Kidney capillary endothelial cell (primary cell): ENCODE measurements around the gene TPCN1.

Source experiments
- DNase-seq: peaks from one replicate; pipeline ENCODE4 v3.0.0-alpha.2; 2018; ENCODE audit warnings: low spot score

Gene TPCN1

DNA sequence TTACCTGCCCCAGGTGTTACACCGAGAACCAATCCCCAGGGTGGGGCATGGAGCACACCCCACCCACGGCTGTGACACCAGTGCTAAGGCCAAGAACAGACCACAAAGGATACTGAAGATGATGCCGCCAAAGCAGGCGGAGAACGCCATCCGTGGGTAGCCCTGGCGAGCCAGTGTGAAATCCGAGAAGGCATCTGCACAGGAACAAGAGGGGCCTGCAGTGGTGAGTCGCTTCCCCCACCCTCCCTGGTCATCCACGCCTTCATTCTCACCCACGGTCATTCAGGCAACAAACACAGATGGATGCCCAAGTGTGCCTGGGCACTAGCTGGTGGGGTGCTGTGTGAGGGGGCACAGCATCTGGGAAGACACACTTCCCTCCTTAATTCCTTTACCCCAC is 85.1 kb downstream of the TPCN1 start:
- no peak for DNase-seq

DNA sequence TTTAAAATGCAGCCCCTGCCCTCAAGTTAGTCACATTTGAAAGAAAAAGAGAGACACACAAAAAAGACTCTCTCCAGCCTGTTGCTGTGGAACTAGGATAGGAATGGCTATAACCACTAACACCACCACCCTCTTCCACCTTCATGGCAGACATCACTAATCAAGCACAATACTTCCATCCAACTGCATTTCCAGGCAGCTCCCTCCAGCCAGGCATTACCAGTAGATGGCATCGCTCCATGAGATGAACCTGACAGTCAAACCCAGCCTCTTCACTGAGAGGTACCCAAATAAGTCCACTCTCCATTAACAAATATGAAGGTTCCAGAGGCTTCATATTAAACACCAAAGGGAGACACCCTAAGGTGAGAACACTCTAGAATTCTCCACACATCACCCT is 89.2 kb downstream of the TPCN1 start:
- no peak for DNase-seq

DNA sequence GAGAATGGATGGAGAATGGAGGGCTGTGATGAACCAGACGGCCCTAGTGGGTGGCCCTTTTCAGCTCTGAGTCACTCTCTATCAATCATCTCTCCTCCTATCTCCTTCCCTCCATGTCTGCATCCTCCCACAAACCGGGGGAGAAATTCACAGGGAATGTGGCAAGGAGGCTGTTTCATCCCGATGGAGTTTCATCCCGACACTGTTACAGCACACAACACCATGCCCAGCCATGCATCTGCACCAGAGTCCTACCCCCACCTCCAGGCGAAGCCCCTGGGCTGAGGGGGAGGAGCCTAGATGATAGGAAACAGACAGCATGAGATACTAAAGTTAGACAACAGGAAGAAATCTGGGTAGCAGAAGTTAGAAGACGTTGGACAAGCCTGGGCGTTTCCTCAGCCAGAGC is 92.9 kb downstream of the TPCN1 start:
- no peak for DNase-seq

DNA sequence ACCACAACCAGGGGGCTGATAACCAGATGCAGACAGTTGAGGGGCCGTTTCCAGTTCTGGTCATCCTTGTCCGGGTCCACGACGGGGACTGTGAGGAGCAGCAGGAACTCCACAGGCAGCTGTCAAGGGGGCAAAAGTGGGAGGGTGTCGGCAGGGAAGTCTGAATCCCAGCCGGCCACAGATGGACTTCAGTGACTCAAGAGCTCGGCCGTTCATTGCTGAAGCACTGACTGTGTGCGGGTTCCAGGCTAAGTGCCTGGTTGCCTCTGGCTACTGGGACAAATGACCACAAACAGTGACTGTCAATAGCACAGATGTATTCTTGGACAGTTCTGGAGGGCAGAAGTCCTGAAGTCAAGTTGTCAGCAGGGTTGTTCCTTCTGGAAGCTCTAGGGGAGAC is 94.1 kb downstream of the TPCN1 start:
- DNase-seq = no peak

DNA sequence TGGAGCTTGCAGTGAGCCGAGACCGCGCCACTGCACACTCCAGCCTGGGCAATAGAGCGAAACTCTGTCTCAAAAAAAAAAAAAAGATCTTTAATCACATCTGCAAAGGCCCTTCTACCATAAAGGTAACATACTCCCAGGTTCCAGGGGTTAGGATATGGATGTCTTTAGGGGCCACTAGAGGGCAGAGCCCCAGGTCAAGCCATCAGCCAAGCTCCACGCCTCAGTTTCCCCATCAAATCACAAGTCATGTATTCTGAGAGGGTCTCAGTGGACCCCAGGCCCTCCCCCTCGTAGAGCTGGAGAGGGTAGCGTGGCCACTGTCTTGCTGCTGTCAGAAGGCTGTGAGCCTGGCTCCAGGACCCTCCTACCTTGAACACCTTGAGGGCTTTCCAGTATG is 94.9 kb downstream of the TPCN1 start:
- DNase-seq = no peak

DNA sequence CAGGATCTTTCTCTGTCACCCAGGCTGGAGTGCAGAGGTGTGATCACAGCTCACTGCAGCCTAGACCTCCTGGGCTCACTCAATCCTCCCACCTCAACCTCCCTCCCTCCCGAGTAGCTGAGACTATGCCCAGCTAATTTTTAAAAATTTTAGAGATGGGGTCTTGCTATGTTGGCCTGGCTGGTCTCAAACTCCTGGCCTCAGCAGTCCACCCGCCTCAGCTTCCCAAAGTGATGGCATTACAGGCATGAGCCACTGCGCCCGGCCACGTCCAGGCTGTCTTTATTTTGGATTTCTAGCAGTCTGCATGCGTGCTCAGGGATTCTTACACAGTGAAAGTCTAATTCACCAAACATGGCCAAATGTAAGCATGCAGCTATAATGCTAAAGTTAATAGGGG is 95.9 kb downstream of the TPCN1 start:
- no peak for DNase-seq

DNA sequence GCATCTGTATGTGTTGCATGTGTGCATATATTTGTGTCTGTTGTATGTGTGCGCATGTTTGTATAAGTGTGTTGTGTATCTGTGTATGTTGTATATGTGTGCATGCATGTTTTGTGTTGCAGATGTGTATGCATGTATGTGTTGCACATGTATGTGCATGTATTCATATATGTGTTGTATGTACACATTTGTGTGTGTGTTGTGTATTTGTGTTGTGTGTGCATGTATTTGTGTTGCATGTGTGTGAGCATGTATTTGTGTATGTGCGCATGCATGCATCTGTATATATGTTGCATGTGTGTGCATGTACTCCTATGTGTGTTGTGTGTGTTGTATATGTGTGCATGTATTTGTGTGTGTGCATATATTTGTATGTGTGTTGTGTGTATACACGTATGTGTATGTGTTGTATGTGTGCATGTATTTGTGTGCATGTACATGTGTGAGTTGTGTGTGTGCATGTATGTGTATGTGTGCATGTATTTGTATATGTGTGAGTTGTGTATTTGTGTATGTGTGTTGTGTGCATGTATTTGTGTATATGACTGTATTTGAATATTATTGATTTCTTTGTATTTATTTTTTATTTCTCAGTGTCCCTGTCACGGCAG is 96.9 kb downstream of the TPCN1 start:
- no peak for DNase-seq

DNA sequence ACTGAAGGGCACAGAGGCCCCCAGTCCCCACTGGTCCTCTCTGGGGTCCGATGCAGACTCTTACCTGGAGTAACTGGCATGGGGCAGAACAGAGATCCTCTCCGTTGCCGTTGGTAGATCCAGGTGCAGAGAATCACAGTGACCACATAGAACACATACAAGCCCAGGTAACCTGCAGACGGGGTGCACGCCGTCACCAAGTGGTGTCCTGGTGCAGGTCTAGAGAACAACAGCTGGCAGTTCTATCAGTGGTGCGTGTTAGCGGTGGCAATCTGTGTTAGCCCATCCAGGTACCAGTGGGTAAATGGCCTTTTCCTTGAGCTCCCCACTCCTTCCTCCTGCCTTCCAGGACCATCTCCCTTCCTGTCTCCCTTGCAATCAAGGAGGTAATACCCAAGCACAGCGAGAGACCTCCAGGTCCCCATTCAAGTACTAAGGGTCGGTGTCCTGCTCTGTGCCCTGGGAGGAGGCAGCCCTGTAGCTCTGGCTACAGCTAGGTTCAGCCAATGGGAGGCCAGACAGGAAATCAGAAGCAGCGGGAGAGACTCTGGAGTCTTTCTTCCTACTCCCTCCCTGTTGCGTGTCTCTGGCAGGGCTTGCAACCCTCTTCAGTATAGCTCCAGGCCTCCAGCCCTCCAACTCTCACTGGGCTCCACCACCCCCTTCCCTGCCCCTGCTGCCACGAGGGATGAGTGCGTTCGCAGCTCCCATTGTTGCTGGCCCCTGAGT is 97.8 kb downstream of the TPCN1 start:
- no peak for DNase-seq

DNA sequence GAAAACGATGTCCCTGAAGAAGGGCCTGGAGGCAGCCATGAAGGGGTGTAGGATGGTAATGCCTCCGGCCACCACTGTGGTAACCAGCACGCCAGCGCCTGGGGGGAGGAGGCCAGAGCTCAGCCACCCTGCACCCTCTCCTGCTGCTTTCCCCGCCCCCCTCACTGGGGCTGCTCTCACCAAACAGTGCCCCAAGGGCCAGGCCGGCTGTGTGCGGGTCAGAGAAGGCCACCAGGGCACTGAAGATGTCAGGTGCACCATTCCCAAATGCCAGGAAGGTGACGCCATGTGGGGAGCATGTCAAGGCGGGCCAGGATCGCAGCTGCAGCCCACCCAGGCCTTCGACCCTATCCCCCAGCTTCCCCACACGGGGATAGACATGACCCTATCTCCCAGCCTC is 99.1 kb downstream of the TPCN1 start:
- DNase-seq = no peak

DNA sequence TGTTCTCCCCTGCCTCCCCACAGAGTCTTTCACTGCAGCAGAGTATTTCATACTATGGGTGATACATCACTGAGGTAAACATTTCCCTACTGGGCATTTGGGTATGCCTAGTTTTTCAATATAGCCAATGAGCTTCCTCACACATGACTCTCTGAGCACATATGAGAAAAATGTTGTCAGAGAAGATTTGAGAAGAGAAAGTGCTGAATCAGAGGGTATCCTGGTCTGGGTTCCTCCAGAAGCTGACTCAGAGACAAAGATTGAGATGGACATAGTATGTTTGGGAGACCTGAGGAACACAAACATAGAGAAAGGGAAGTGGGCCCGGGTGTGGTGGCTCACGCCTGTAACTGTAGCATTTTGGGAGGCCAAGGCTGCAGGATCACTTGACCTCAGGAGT is 101.1 kb downstream of the TPCN1 start:
- no peak for DNase-seq

DNA sequence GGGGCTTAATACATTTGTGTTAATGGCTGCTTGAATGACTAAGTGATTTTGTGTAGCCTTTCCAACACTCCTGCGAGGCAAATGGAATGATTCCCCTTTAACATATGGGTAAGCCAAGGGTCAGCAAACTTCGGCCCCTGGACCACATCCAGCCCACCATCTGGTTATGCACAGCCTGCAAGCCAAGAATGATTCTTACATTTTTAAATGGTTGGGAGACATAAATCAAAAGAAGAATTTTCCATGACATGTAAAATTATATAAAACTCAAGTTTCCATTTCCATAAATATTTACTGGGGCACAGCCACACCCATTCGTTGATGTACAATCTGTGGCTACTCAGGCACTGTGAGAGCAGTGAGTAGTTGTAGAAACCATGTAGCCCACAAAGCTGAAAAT is 104.7 kb downstream of the TPCN1 start:
- DNase-seq = no peak

DNA sequence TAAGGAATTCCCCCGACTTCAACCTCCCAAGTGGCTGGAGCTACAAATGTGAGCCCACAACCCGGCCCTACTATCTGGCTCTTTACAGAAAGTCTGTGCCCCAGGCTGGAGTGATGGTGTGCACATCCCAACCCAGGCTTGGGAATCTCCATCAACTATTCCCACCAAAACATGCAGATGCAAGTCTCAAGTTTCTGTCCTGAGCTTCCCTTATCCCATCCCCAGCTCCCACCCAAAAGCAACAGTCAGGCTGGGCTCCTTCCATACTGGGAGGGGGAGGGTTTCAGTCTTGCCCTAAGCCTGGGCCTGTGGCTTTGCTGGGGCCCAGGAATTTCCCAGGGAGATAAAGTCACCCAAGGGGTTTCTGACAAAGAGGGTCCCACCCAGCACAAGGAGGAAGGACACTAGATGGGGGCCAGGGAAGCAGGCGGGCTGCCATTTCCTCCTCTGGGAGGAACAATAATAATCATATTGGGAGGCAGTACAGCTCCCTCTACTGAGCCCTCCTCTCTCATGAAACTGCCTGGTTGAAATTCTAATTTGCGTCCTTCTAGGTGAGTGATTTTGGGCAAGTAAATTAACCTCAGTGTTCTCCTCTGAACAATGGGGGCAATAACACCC is 105.6 kb downstream of the TPCN1 start:
- DNase-seq = no peak

DNA sequence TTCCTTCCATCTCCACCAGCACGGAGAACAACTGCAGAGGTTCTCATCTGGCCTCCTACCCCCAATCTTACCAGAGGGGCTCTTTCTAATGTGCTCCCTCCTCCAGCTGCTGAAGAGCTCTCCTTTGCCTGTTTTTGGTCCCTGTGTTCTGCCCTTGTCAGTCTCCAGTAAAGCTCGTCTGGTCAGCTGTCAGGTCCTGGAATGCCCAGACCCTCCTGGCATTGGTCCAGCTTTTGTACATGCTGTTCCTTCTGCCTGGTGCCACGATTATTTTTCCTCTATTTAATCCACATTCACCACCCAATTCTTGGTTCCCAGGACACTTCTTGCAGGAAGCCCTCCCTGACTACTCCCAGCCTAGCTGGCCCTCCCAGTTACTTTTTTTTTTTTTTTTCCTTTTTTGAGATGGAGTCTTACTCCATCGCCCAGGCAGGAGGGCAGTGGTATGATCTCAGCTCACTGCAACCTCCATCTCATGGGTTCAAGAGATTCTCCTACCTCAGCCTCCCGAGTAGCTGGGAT is 107.2 kb downstream of the TPCN1 start:
- no peak for DNase-seq

DNA sequence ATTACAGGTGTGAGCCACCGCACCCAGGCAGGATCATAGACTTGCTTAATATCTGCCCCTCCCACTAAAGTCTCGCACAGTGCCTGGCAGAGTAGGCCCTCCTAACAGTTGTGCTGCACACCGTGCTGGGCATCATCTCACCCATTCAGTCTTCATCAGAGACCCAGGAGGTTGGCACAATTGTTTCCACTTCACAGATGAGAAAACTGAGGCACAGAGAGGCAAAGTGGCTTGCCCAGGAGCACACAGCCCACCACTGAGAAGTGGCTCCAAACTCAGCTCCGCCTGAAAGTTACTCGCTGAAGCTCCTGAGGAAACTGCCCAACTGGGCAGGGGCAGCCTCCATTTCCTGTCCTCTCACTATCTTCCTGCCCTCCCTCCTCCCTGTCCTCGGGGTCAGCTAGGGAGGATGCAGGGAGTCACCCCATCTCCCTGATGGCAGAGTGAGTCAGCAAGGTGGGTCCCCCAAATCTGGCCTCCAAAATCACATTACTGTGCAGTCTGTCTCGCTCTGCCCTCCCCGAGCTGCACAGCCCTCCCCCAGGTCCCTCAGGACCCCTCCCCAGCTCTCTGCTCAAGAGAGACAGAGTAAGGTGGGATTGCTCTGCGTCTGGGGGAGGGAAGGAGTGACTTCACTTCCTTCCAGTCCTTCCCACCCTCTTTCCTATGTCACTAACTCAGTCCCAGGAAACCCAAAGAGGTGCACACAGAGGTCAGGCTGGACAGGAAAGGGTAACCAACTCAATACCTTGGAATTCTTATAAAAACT is 107.9 kb downstream of the TPCN1 start:
- peak; percentile 45 for DNase-seq

DNA sequence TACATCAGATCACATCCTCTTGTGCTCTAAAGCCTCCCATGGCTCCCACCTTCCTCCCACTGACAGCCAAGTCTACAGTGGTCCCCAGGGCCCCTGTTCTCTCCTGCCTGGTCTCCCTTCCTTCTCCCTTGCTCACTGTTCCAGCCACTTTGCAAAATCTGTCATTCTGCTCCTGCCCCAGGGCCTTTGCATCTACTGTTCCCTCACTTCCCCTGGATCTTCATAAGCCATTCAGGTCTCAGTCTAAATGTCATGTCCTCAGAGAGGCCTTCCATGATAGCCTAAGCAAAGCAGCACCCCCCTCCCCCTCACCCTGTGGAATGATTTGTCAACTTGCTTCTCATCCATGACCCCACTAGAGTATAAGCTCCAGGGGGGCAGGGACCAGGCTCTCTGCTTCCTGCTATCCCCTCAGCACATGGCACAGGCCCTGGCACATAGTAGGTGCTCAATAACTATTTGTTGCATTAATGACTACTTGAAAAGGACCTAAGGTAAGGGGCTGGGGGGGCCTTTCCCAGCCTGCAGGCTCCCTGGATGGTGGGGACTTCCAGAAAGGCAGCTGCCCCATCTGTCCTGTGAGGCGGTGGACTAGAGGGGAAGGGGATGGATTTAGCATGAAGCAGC is 108.6 kb downstream of the TPCN1 start:
- DNase-seq = no peak

DNA sequence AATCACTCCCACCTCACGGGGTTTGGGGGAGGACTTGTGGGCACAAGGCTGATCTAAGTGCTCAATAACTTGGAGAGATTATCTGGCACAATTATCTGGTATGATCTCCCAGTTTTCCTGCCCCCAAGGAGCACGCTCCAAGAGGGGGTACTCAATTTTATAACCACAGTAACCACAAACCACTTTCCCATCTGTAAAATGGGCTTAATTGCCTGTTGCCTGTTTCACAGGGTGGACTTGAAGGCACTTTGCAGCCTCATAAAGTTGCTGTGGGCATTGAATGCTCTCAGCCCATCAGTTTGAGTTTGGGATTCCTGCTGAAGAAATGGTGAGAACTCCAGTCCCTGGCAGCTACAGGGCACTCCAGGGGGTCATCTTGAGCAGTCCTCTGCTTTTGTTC is 109.2 kb downstream of the TPCN1 start:
- DNase-seq = no peak

DNA sequence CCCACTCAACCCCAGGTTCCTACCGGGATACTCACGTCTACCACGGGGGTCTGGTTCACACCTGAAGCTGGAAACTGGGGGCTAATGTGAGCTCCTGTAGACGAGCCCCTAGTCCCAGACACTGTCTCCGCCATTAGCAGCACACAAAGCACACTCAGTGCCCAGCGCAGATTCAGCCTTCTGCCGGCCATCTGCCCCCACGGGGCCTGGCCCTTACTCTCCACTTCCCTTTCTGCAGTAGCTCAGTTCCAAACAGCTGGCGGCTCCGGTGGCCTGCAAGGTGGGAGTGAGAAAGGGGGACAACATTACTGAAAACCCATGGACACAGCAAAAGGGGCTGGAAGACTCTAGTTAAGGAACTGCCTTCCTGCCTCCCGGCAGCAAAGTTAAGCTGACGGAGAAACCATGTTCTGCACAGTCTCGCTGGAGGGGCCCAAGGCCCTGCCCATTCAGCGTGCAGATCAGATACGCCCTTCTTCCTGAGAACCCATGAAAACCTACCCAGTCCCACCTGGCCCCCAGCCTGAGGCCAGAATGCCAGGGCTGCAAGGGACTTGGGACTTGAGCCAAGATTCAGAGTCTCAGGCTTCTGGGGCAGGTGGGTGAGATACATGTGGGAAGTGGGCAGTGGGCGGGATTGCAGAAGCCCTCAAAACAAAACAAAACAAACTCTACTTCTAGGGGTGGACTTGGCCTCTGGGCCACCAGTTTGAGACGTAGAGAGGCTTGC is 111.6 kb downstream of the TPCN1 start:
- DNase-seq = no peak

DNA sequence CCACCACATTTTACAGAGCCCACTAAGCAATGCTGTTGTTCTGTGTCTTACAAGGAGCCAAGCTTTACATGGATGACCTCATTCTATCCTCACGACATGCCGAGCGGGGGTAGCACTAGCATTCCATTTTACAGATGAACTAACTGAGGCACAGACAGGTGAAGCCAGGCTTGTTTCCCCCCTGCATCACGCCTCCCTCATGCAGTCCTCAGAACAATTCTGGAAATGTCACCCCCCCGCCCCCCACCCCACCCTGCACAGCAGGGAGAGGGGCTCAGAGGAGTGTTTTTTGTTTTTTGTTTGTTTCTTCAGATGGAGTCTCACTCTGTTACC is 112.1 kb downstream of the TPCN1 start:
- DNase-seq = no peak

DNA sequence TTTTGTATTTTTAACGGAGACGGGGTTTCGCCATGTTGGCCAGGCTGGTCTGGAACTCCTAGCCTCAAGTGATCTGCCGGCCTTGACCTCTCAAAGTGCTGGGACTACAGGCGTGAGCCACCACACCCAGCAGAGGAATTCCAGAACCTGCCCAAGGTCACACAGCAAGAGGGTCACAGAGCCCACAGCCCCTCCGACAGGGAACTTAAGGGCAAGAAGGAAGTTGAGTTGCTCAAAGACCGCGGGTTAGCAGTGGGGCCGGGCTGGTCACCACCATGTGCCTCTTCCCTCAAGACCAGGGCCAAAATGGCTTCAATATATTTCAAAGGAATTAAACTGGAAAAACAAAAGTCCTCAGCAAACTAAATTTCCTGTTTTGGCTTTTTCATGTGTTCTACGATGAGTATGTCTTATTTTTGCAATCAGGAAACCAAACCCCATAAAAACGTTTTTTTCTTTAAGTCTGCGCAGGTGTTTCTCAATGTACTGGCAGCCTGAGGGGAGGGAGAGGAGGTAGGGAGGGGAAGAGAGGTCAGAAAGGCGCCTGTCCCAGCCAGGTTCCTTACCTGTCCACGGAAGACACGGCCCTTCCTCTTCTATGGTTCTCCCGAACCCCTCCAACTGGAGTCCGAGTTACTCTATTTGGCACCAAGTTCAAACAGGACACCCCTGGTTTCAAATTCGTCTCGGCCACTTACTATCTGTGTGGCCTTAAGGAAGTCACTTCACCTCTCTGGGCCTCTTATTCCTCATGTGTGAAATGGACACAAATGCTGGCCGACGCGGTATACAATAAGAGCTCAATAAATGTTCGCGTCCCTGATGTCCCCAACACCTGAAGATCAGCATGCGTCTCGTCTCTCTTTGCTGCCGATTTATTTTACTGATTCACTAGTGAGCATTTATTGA is 112.9 kb downstream of the TPCN1 start:
- no peak for DNase-seq

DNA sequence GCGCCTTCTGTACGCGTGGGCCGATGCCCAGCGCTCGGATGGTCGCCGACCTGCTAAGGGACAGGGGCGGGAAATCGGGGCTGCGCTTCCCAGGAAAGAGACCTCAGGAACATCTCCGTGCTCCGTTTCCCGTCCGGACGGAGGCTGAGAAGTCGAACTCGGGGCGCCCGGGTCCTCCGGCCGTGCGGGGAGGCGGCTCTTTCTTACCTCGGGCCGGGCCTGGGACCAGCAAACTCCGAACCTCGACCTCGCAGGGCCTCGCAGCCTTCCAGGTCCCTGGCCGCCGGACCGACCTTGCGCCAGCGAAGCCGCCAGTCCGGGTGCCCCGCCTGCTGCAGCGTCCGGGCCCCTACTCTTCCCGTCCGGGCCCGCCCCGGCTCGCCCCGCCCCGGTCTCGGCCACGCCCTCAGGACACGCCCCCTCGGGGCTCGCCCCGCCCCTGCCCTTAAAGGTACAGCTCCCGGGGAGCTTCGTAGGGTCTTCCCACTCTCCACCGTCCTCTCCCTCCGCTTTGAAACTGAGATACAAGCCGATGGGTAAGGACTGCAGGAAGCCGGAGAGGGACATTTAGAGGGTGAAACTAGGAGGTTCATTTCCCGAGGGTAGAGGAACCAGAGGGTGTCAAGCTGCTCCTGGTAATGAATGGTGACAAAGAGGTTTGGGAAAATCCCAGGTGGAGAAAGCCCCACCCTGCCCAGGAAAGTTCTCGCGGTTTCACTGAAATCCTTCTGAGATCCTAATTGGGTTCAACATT is 113.7 kb downstream of the TPCN1 start, which contains the start of gene SLC8B1:
Gene SLC8B1 (minus strand): TSS at position 324 of the 754 bp plus-strand sequence. CDS start 2,231 bp downstream, outside the sequence.
- peak; percentile 74 for DNase-seq
